Measurements from ENCODE around the gene RBPMS2. TPM values are rescaled to one million over a fixed set of nuclear protein-coding genes. Genes with fewer than 3 reads are reported as not detected.
A peak's percentile ranks its signal among the peaks of the same experiment; 100 is the strongest.

Gene RBPMS2
- total RNA-seq, 5 donors from 2014 or later (not counting 1 experiment from before 2014, with no cell fraction given): 0.16 to 0.26 (median 0.20) TPM; not detected in 2

DNA sequence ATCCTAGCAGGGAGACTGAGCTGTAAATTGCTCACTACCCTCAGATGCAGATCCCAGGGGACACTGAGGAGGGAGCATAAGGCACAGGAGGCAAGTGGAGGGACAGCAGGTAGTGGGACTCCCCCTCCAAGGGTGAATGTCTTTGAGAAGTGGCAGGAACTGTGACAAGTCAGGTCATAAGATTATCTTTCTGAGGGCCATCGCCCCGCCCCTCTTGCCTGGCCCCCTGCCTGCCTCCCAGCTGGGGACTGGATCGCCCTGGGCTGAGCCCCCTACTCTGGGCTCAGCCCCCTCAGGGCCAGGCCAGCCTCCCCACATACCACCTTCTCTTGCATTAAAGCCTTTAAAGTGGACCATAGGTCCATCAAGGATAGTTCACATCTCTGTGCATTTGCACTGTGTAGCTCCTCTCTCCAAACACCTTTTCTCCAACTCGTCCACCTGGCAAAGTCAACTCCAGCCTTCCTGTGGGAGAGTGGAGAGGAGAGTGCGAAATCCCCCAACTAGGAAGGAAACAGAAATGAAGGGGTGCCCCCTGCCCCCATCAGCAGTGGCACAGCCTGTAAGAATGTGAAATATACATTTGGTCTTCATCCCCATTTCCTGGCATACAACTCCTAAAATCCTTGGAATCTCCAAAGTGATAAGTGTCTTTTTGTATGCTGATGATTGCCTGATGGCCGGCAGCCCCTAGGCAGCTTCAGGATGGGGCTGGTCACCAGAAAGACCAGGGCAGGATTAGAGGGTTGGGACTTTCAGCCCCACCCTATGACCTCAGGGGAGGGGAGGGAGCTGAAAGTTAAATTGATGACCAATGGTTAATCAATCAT is 35.3 kb upstream of the RBPMS2 start:
- no peaks in the 10 kb centered on the region for H3K36me3 ChIP-seq (ENCODE audit: control insufficient read depth in 2 of 2, extremely low read depth in 1 of 2, insufficient read depth in 1 of 2, low read length in 1 of 2)
- ATAC-seq (replicated peaks in 1 of 4) (no peak), DNase-seq (no peak)
- Mint-ChIP-seq H3K27me3 (peaks cover 0 to 2% of the 10 kb centered on the region in 2 donors), H3K27ac (no peak overlapping the region), H3K4me3 (no peak overlapping the region), H3K4me1 (peaks cover 0 to 6% (median 1%) of the 10 kb centered on the region in 3 donors), H3K36me3 (no peaks in the 10 kb centered on the region), H3K9me3 (no peaks in the 10 kb centered on the region)
- ChIA-PET CTCF (interaction anchor here in 1 of 2 donors (0.6 to 1.2 kb wide), 2 partner anchors 10 to 97 kb away, joined by 4 to 8 read pairs; no protein-coding TSS in a partner anchor), POLR2A (interaction anchor here in 1 of 2 donors (0.5 kb wide), 1 partner anchor 264 kb away, joined by 4 read pairs; no protein-coding TSS in a partner anchor)
- no peaks in the 10 kb centered on the region for H3K9me3 ChIP-seq
- H3K4me3 ChIP-seq (ENCODE audit: control insufficient read depth in 1 of 2, extremely low read depth in 1 of 2, low read length in 1 of 2): no peak overlapping the region
- peaks cover 0 to 22% of the 10 kb centered on the region in 2 experiments for H3K27me3 ChIP-seq (replicated peaks in 1 of 2; ENCODE audit: control insufficient read depth in 2 of 2, extremely low read depth in 1 of 2, insufficient read depth in 2 of 2, low read length in 1 of 2)
- WGBS (ENCODE audit: insufficient coverage): no CpG with 5 or more reads among the region's 6 CpGs
- H3K4me1 ChIP-seq (ENCODE audit: control insufficient read depth in 1 of 2, extremely low read depth in 1 of 2, insufficient read depth in 2 of 2, low read length in 2 of 2): peaks cover 0 to 6% of the 10 kb centered on the region in 2 experiments
- no peak overlapping the region for H3K27ac ChIP-seq (ENCODE audit: low read length)

DNA sequence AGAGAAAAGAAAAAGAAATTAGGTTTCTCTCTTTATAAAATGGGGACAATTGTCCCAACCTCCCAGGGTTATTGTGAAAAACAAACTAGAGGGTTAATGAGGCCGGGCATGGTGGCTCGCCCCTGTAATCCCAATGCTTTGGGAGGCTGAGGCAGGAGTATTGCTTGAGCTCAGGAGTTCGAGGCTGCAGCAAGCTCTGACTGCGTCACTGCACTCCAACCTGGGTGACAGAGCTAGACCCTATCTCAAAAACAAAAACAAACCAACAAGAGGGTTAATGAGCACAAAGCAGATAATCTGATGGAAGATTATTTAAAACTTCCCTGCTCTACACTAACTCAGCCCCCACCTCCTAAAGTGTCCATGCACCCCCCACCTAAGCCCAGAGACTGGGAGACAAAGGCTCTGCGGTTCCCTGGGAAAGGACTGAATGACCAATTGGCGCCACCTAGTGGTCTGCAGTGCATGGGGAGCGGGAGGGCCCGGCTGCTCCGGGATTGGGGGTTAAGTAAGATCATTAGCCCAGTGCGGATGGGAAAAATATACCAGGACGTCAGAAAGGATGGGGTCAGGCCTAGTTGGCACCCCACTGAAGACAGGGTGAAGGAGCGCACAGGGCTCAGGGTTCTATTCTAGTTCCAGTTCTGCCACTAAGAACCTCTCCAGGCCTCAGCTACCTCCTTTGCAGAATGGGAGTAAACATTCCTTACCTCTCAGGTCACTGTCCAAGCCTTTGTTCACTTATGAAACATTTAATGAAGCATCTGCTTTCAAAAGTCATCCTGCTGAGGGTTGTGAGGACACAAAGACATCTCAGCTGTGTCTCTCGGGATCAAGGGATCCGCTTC is 34.5 kb upstream of the RBPMS2 start:
- POLR2A ChIA-PET: interaction anchor here in 1 of 2 donors (0.5 kb wide), 1 partner anchor 264 kb away, joined by 4 read pairs; no protein-coding TSS in a partner anchor
- Mint-ChIP-seq H3K27ac (no peak overlapping the region), H3K9me3 (no peaks in the 10 kb centered on the region), H3K4me1 (peaks cover 0 to 6% (median 1%) of the 10 kb centered on the region in 3 donors), H3K4me3 (no peak overlapping the region), H3K27me3 (peaks cover 0 to 2% of the 10 kb centered on the region in 2 donors), H3K36me3 (no peaks in the 10 kb centered on the region)
- H3K36me3 ChIP-seq (ENCODE audit: control insufficient read depth in 2 of 2, extremely low read depth in 1 of 2, insufficient read depth in 1 of 2, low read length in 1 of 2): no peaks in the 10 kb centered on the region
- no peaks in the 10 kb centered on the region for H3K9me3 ChIP-seq
- DNase-seq (peak in 33 of 35 experiments; percentile 8 to 80 (median 54)), ATAC-seq (replicated peaks in 1 of 4) (peak; percentile 64 to 74 (median 66))
- CTCF ChIA-PET: interaction anchor here (0.6 to 1.8 kb wide), 3 partner anchors 43 to 1514 kb away, joined by 3 to 5 read pairs (median 4); no protein-coding TSS in a partner anchor
- H3K4me1 ChIP-seq (ENCODE audit: control insufficient read depth in 1 of 2, extremely low read depth in 1 of 2, insufficient read depth in 2 of 2, low read length in 2 of 2): peaks cover 0 to 6% of the 10 kb centered on the region in 2 experiments
- H3K27me3 ChIP-seq (replicated peaks in 1 of 2; ENCODE audit: control insufficient read depth in 2 of 2, extremely low read depth in 1 of 2, insufficient read depth in 2 of 2, low read length in 1 of 2): peaks cover 0 to 22% of the 10 kb centered on the region in 2 experiments
- 25% methylated on average over 7 of the region's 14 CpGs for WGBS (ENCODE audit: insufficient coverage)
- no peak overlapping the region for H3K27ac ChIP-seq (ENCODE audit: low read length)
- H3K4me3 ChIP-seq (ENCODE audit: control insufficient read depth in 1 of 2, extremely low read depth in 1 of 2, low read length in 1 of 2): no peak overlapping the region

DNA sequence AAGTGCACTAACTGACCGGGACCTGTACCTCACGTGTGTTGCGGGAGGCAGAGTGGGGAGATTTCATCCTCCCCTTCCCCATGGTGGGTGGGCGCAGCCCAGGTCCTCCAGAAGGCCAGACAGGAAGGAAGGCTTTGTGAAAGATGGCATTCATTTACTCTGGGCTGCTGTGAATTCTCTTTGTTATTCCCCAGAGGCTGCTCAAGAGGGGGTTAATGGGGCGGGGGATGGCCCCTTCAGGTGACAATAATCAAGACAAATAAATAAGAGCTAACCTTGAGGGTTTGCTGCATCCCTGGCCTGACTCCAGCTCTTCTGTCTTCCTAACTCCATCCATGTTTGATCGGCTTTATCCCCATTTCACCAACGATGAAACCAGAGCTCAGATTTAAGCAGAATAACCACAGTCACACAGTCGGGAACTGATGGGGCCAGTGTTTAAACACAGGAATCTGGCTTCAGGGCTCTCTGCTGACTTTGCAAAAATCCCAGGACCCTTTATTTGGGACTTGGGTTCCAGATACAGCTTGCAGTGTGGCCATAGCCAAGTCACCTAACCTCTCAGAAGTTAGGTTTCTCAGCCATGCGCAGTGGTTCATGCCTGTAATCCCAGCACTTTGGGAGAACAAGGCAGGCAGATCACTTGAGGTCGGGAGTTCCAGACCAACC is 33.5 kb upstream of the RBPMS2 start:
- Histone ChIP-seq H3K27ac (ENCODE audit: low read length) (no peak overlapping the region), H3K4me1 (ENCODE audit: control insufficient read depth in 1 of 2, extremely low read depth in 1 of 2, insufficient read depth in 2 of 2, low read length in 2 of 2) (peaks cover 0 to 6% of the 10 kb centered on the region in 2 experiments), H3K9me3 (no peaks in the 10 kb centered on the region), H3K4me3 (ENCODE audit: control insufficient read depth in 1 of 2, extremely low read depth in 1 of 2, low read length in 1 of 2) (no peak overlapping the region), H3K27me3 (replicated peaks in 1 of 2; ENCODE audit: control insufficient read depth in 2 of 2, extremely low read depth in 1 of 2, insufficient read depth in 2 of 2, low read length in 1 of 2) (peaks cover 0 to 22% of the 10 kb centered on the region in 2 experiments), H3K36me3 (ENCODE audit: control insufficient read depth in 2 of 2, extremely low read depth in 1 of 2, insufficient read depth in 1 of 2, low read length in 1 of 2) (no peaks in the 10 kb centered on the region)
- ATAC-seq (replicated peaks in 1 of 4) (no peak), DNase-seq (no peak)
- Mint-ChIP-seq H3K36me3 (no peaks in the 10 kb centered on the region), H3K27ac (no peak overlapping the region), H3K9me3 (no peaks in the 10 kb centered on the region), H3K4me3 (no peak overlapping the region), H3K27me3 (peaks cover 0 to 2% of the 10 kb centered on the region in 2 donors), H3K4me1 (peaks cover 0 to 6% (median 1%) of the 10 kb centered on the region in 3 donors)
- 81% methylated on average over 5 of the region's 10 CpGs for WGBS (ENCODE audit: insufficient coverage)
- ChIA-PET CTCF (interaction anchor here (0.6 to 1.8 kb wide), 4 partner anchors 42 to 1515 kb away, joined by 3 to 5 read pairs (median 3); no protein-coding TSS in a partner anchor), POLR2A (no interaction called here)

DNA sequence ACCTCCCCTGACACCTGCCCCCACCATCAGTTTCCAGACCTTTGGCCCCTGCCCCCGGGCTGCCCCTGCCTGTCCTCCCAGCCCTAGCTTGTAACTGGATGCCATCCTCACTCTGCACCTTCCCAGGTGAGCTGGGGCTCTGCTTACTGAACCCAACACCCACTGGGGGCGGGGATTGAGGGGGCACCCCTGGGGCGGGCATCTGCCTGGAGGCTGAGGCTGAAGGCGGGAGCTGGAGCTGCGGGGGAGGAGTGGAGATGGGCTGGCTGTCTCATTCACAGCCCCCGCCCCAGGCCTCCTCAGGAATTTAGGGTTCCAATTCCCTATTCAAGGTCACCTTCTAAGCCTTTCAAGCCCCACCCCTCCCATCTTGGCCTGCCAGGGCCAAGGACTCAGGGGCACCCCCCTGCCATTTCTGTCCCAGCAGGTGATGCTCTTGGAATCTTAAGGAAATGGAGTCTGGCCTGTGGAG is 32.4 kb upstream of the RBPMS2 start:
- no peak overlapping the region for H3K27ac Mint-ChIP-seq
- H3K27ac ChIP-seq (ENCODE audit: low read length): no peak overlapping the region
- no peaks in the 10 kb centered on the region for H3K36me3 Mint-ChIP-seq

DNA sequence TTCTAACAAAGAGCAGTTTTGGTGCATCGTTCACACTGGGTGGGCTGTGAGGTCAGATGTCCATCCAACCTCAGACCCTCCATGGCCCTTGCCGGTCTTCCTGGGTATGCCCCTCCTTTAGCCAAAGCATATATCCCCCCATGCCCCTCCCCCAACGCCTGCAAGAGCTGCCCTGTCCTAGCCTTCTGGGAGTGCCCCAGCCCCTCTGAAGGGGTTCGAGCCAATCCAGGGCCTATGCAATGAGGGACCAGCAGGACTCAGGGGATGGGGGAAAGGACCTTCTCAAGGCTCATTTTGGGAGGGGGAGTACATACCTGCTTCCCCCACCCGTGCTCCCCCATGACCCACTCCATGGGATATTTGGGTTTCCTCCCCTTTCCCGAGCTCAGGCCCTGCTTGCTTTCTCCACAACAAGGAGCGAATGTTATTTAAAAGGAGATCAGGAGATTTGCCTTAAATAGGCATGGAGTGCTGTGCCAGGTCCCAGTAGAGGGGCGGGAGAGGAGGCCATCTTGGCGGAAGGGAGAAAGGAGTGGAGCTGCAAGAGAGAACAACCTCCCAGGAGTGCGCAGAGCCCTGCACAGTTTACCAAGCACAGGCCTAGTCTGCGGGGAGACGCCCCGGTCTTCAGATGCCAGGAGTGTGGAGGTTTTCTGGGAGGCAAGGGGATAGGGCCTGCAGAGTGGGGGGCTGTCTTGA is 31.8 kb upstream of the RBPMS2 start:
- Mint-ChIP-seq H3K27me3 (peaks cover 0 to 2% of the 10 kb centered on the region in 2 donors), H3K4me1 (peaks cover 0 to 6% (median 1%) of the 10 kb centered on the region in 3 donors), H3K4me3 (no peak overlapping the region), H3K9me3 (no peaks in the 10 kb centered on the region), H3K27ac (no peak overlapping the region), H3K36me3 (no peaks in the 10 kb centered on the region)
- Histone ChIP-seq H3K9me3 (no peaks in the 10 kb centered on the region), H3K4me1 (ENCODE audit: control insufficient read depth in 1 of 2, extremely low read depth in 1 of 2, insufficient read depth in 2 of 2, low read length in 2 of 2) (peaks cover 0 to 6% of the 10 kb centered on the region in 2 experiments), H3K4me3 (ENCODE audit: control insufficient read depth in 1 of 2, extremely low read depth in 1 of 2, low read length in 1 of 2) (no peak overlapping the region), H3K27me3 (replicated peaks in 1 of 2; ENCODE audit: control insufficient read depth in 2 of 2, extremely low read depth in 1 of 2, insufficient read depth in 2 of 2, low read length in 1 of 2) (peaks cover 0 to 22% of the 10 kb centered on the region in 2 experiments), H3K27ac (ENCODE audit: low read length) (no peak overlapping the region), H3K36me3 (ENCODE audit: control insufficient read depth in 2 of 2, extremely low read depth in 1 of 2, insufficient read depth in 1 of 2, low read length in 1 of 2) (no peaks in the 10 kb centered on the region)
- ATAC-seq (replicated peaks in 1 of 4): no peak
- WGBS (ENCODE audit: insufficient coverage): 100% methylated on average over 2 of the region's 13 CpGs
- POLR2A ChIA-PET: interaction anchor here in 1 of 2 donors (0.6 kb wide), 1 partner anchor 38 kb away, joined by 3 read pairs; no protein-coding TSS in a partner anchor
- CTCF ChIA-PET: interaction anchor here in 1 of 2 donors (1.0 kb wide), 1 partner anchor 15 kb away, joined by 3 read pairs; no protein-coding TSS in a partner anchor
- DNase-seq: no peak

More for the DNA sequence above, 32.4 kb upstream of the RBPMS2 start:
- H3K9me3 Mint-ChIP-seq: no peaks in the 10 kb centered on the region
- no peak overlapping the region for H3K4me3 ChIP-seq (ENCODE audit: control insufficient read depth in 1 of 2, extremely low read depth in 1 of 2, low read length in 1 of 2)
- no peak overlapping the region for H3K4me3 Mint-ChIP-seq
- ChIA-PET POLR2A (interaction anchor here in 1 of 2 donors (0.6 kb wide), 1 partner anchor 37 kb away, joined by 3 read pairs; no protein-coding TSS in a partner anchor), CTCF (no interaction called here)
- H3K27me3 Mint-ChIP-seq: peaks cover 0 to 2% of the 10 kb centered on the region in 2 donors
- WGBS (ENCODE audit: insufficient coverage): no CpG with 5 or more reads among the region's 6 CpGs
- no peak for DNase-seq
- H3K4me1 Mint-ChIP-seq: peaks cover 0 to 6% (median 1%) of the 10 kb centered on the region in 3 donors
- peaks cover 0 to 6% of the 10 kb centered on the region in 2 experiments for H3K4me1 ChIP-seq (ENCODE audit: control insufficient read depth in 1 of 2, extremely low read depth in 1 of 2, insufficient read depth in 2 of 2, low read length in 2 of 2)
- H3K9me3 ChIP-seq: no peaks in the 10 kb centered on the region
- no peak for ATAC-seq (replicated peaks in 1 of 4)
- peaks cover 0 to 22% of the 10 kb centered on the region in 2 experiments for H3K27me3 ChIP-seq (replicated peaks in 1 of 2; ENCODE audit: control insufficient read depth in 2 of 2, extremely low read depth in 1 of 2, insufficient read depth in 2 of 2, low read length in 1 of 2)
- no peaks in the 10 kb centered on the region for H3K36me3 ChIP-seq (ENCODE audit: control insufficient read depth in 2 of 2, extremely low read depth in 1 of 2, insufficient read depth in 1 of 2, low read length in 1 of 2)
